CD14-positive monocyte (primary cell): ENCODE data around the gene PRAMEF4. TPM values are rescaled to one million over a fixed set of nuclear protein-coding genes. Genes with fewer than 3 reads are reported as not detected.
"Not testable (repeated sequence)": the region's sequence is repeated elsewhere in the genome, so short reads cannot be mapped to it uniquely, and the experiment has no call there.

Experiments used
- DNase-seq, 3 donors: peaks; one replicate each; pipeline ENCODE4 v3.0.0-alpha.2; 2011 to 2022
- H2AFZ ChIP-seq: 2 replicates; pipeline ENCODE4 v1.6.0; 2012; ENCODE audit warnings: mild to moderate bottlenecking, low read depth, low read length, inconsistent platforms; ENCODE audit not compliant: insufficient read depth, poor library complexity, severe bottlenecking
- H3K27ac ChIP-seq, 2 donors: 1 replicate in 1 of 2; 2 replicates in 1 of 2; pipeline ENCODE4 v1.5.1; 2012 to 2013; ENCODE audit warnings: low read length in 2 of 2, control low read depth in 1 of 2, inconsistent platforms in 1 of 2, low read depth in 1 of 2, mild to moderate bottlenecking in 1 of 2
- H3K27me3 ChIP-seq, 2 donors: one replicate each; pipeline versions ENCODE4 v1.6.0 to v1.6.1; 2011 to 2013; ENCODE audit warnings: low read length in 2 of 2; ENCODE audit not compliant: control insufficient read depth in 2 of 2, insufficient read depth in 2 of 2
- H3K36me3 ChIP-seq, 2 donors: replicated peaks in 1 of 2; 1 replicate in 1 of 2; 2 replicates in 1 of 2; pipeline versions ENCODE4 v1.5.1 to v1.6.1; 2012 to 2013; ENCODE audit warnings: low read length in 2 of 2, control low read depth in 1 of 2, inconsistent platforms in 1 of 2, mild to moderate bottlenecking in 1 of 2; ENCODE audit not compliant: insufficient read depth in 2 of 2, control insufficient read depth in 1 of 2
- H3K4me1 ChIP-seq, 2 donors: 1 replicate in 1 of 2; 2 replicates in 1 of 2; pipeline versions ENCODE4 v1.5.1 to v1.6.1; 2012 to 2013; ENCODE audit warnings: low read length in 2 of 2, control low read depth in 1 of 2, inconsistent platforms in 1 of 2, mild to moderate bottlenecking in 1 of 2, moderate library complexity in 1 of 2; ENCODE audit not compliant: insufficient read depth in 2 of 2, control insufficient read depth in 1 of 2
- H3K4me2 ChIP-seq: replicated peaks from 2 replicates; pipeline ENCODE3; 2012; ENCODE audit warnings: low read length, moderate library complexity, mild to moderate bottlenecking; ENCODE audit not compliant: poor library complexity, severe bottlenecking; ENCODE audit errors: extremely low read depth
- H3K4me3 ChIP-seq, 3 experiments: fragments of 200-600 bp in 1 of 3; sonication (generic) in 1 of 3; replicated peaks in 1 of 3; 1 replicate in 2 of 3; 2 replicates in 1 of 3; pipeline ENCODE4 v1.5.1; 2011 to 2013; ENCODE audit warnings: low read length in 3 of 3, mild to moderate bottlenecking in 3 of 3, control low read depth in 2 of 3, low read depth in 2 of 3, inconsistent platforms in 1 of 3, moderate library complexity in 1 of 3
- H3K79me2 ChIP-seq: 2 replicates; pipeline ENCODE4 v1.6.0; 2012; ENCODE audit warnings: mild to moderate bottlenecking, control low read depth, inconsistent platforms, low read length, moderate library complexity; ENCODE audit not compliant: insufficient read depth
- H3K9ac ChIP-seq: 2 replicates; pipeline ENCODE4 v1.6.0; 2017; ENCODE audit warnings: low read length, mild to moderate bottlenecking; ENCODE audit not compliant: insufficient read depth, poor library complexity, severe bottlenecking
- H3K9me3 ChIP-seq, 2 donors: replicated peaks in 1 of 2; 1 replicate in 1 of 2; 2 replicates in 1 of 2; pipeline versions ENCODE4 v1.5.1 to v1.6.1; 2012 to 2013; ENCODE audit warnings: low read length in 2 of 2, control low read depth in 1 of 2; ENCODE audit not compliant: control insufficient read depth in 1 of 2, insufficient read depth in 1 of 2
- H4K20me1 ChIP-seq: 2 replicates; pipeline ENCODE4 v1.6.0; 2012; ENCODE audit warnings: mild to moderate bottlenecking, low read length, control low read depth, moderate library complexity; ENCODE audit not compliant: insufficient read depth
- H3K27ac Mint-ChIP-seq, 7 donors: one replicate each; pipeline ENCODE4 v1.8.0; 2020; ENCODE audit warnings: mild to moderate bottlenecking in 7 of 7, mixed read lengths in 7 of 7, moderate library complexity in 6 of 7, inconsistent platforms in 2 of 7
- H3K27me3 Mint-ChIP-seq, 3 donors: one replicate each; pipeline ENCODE4 v1.8.0; 2021 to 2022; ENCODE audit warnings: low read depth in 3 of 3, mild to moderate bottlenecking in 3 of 3, mixed read lengths in 3 of 3, moderate library complexity in 3 of 3, inconsistent platforms in 1 of 3
- H3K36me3 Mint-ChIP-seq, 2 donors: one replicate each; pipeline ENCODE4 v1.8.0; 2020; ENCODE audit warnings: mixed read lengths in 2 of 2, inconsistent platforms in 1 of 2, mild to moderate bottlenecking in 1 of 2
- H3K4me1 Mint-ChIP-seq: one replicate; pipeline ENCODE4 v1.8.0; 2020; ENCODE audit warnings: mild to moderate bottlenecking, mixed read lengths
- H3K4me3 Mint-ChIP-seq, 2 donors: one replicate each; pipeline ENCODE4 v1.8.0; 2020; ENCODE audit warnings: mild to moderate bottlenecking in 2 of 2, mixed read lengths in 2 of 2, moderate library complexity in 1 of 2
- H3K9me3 Mint-ChIP-seq, 7 donors: one replicate each; pipeline ENCODE4 v1.8.0; 2020 to 2022; ENCODE audit warnings: mixed read lengths in 7 of 7, mild to moderate bottlenecking in 6 of 7, moderate library complexity in 6 of 7, inconsistent platforms in 2 of 7
- WGBS: methylation state at CpG from one replicate; pipeline ENCODE4 v1.1.5; 2013; ENCODE audit warnings: missing lambda C conversion rate; ENCODE audit not compliant: insufficient coverage; 5-methylcytosine and 5-hydroxymethylcytosine counted together
- intact Hi-C, 2 donors: fragments of 100-400 bp; cut with micrococcal nuclease; formaldehyde crosslinking; loops; one replicate each; pipeline versions ENCODE4 v1.15.0 to v1.15.1; 2023
- polyA plus RNA-seq, 3 donors: library from polyadenylated mRNA; depleted of rRNA in 1 of 3; unstranded in 2 of 3; stranded (reverse) in 1 of 3; fragments of 300-500 nt in 2 of 3; fragments of >200 nt in 1 of 3; fragmentation: Illumina TruSeq in 2 of 3; gene quantifications; 1 replicate in 2 of 3; 2 replicates in 1 of 3; pipeline ENCODE4 v1.2.3, GENCODE V29; 2012 to 2021

Gene PRAMEF4
- polyA plus RNA-seq, 3 donors, result not detected

GRCh38 chr1:12903793-12904572 is 18.0 kb upstream of the PRAMEF4 start:
- H3K27ac ChIP-seq, H3K27me3 ChIP-seq, H3K4me3 Mint-ChIP-seq, H3K4me1 Mint-ChIP-seq, H3K79me2 ChIP-seq, H3K36me3 Mint-ChIP-seq, H3K9me3 ChIP-seq, H3K9me3 Mint-ChIP-seq, H3K4me1 ChIP-seq, H3K27me3 Mint-ChIP-seq, H3K4me3 ChIP-seq, DNase-seq, H2AFZ ChIP-seq, H3K27ac Mint-ChIP-seq, H3K9ac ChIP-seq, intact Hi-C loops, H4K20me1 ChIP-seq, H3K36me3 ChIP-seq, H3K4me2 ChIP-seq: not testable (repeated sequence)
- WGBS, result no CpG with 5 or more reads among the region's 5 CpGs

- not testable (repeated sequence) for H3K36me3 Mint-ChIP-seq, H3K79me2 ChIP-seq
Observed at GRCh38 chr1:12899186-12899585, 13.2 kb upstream of the PRAMEF4 start.

DNA sequence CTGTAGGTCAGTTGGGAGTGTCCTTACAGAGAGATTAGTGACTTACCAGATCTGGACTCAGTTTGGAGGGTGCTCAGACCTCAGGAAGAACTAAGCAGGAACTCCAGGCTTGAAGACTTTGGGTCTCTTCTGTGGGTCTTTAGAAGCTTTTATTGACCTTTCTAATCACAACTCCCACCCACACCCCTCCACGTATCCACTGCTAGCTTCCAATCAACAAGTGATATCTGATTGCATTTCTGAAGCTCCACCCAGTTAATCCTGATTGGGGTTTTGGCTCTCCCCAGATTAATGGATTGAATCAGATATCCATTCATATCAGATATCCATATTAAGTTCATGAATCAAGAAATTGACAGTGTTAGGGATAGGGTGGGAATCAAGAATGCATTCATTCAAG is 12.2 kb upstream of the PRAMEF4 start, which contains the start of gene PRAMEF10:
PRAMEF10 (minus strand) TSS at position 101 of the 400 bp plus-strand sequence. CDS start 2,423 bp downstream, outside the sequence.
- H3K36me3 Mint-ChIP-seq, H4K20me1 ChIP-seq: not testable (repeated sequence)
- no CpG with 5 or more reads among the region's 1 CpG for WGBS

More at GRCh38 chr1:12899186-12899585, 13.2 kb upstream of the PRAMEF4 start:
- H3K4me3 ChIP-seq, H3K4me1 Mint-ChIP-seq, H3K4me1 ChIP-seq, H2AFZ ChIP-seq, H3K36me3 ChIP-seq, H3K9me3 Mint-ChIP-seq, DNase-seq, H3K27ac ChIP-seq, H3K9me3 ChIP-seq, H3K27me3 ChIP-seq, H3K4me2 ChIP-seq, H3K27me3 Mint-ChIP-seq, H3K27ac Mint-ChIP-seq, H4K20me1 ChIP-seq, H3K9ac ChIP-seq, H3K4me3 Mint-ChIP-seq, intact Hi-C loops: not testable (repeated sequence)

GRCh38 chr1:12878453-12878852 is 7.5 kb downstream of the PRAMEF4 start:
- H3K27ac Mint-ChIP-seq, H3K36me3 Mint-ChIP-seq, intact Hi-C loops, H3K4me1 ChIP-seq, H3K9me3 Mint-ChIP-seq, H3K27me3 ChIP-seq, H3K9ac ChIP-seq, DNase-seq, H4K20me1 ChIP-seq, H3K9me3 ChIP-seq, H3K4me2 ChIP-seq, H3K27ac ChIP-seq, H3K79me2 ChIP-seq, H3K4me3 Mint-ChIP-seq, H3K27me3 Mint-ChIP-seq, H3K4me1 Mint-ChIP-seq, H3K36me3 ChIP-seq, H3K4me3 ChIP-seq, H2AFZ ChIP-seq: not testable (repeated sequence)
- 90% methylated on average over 2 of the region's 4 CpGs for WGBS

More for the DNA sequence above, 12.2 kb upstream of the PRAMEF4 start, which contains the start of gene PRAMEF10:
- H3K9ac ChIP-seq, H3K4me1 Mint-ChIP-seq, H3K36me3 ChIP-seq, H3K27me3 ChIP-seq, H3K27ac ChIP-seq, H3K27me3 Mint-ChIP-seq, H3K27ac Mint-ChIP-seq, DNase-seq, H3K4me1 ChIP-seq, intact Hi-C loops, H3K4me2 ChIP-seq, H2AFZ ChIP-seq, H3K79me2 ChIP-seq, H3K9me3 Mint-ChIP-seq, H3K9me3 ChIP-seq, H3K4me3 Mint-ChIP-seq, H3K4me3 ChIP-seq: not testable (repeated sequence)
